Nephron (organoid): ENCODE data around the gene TMC6.
"Not testable (repeated sequence)": the region's sequence is repeated elsewhere in the genome, so short reads cannot be mapped to it uniquely, and the experiment has no call there.

Experiments used
- H3K27ac Mint-ChIP-seq, 3 experiments: 2 replicates each; pipeline ENCODE4 v1.8.0; 2020; ENCODE audit warnings: mixed read lengths in 3 of 3, mild to moderate bottlenecking in 2 of 3, moderate library complexity in 1 of 3
- H3K27me3 Mint-ChIP-seq: 2 replicates; pipeline ENCODE4 v1.8.0; 2021; ENCODE audit warnings: low read depth, mild to moderate bottlenecking, moderate library complexity, mixed read lengths
- H3K36me3 Mint-ChIP-seq: 2 replicates; pipeline ENCODE4 v1.8.0; 2020; ENCODE audit warnings: low read depth, mixed read lengths
- H3K4me1 Mint-ChIP-seq: 2 replicates; pipeline ENCODE4 v1.8.0; 2020; ENCODE audit warnings: mixed read lengths
- H3K4me3 Mint-ChIP-seq, 3 experiments: 2 replicates each; pipeline ENCODE4 v1.8.0; 2020; ENCODE audit warnings: mild to moderate bottlenecking in 3 of 3, mixed read lengths in 3 of 3, moderate library complexity in 2 of 3
- H3K9me3 Mint-ChIP-seq: 2 replicates; pipeline ENCODE4 v1.8.0; 2020; ENCODE audit warnings: mixed read lengths
- TF ChIP-seq, protein P1 (sequence below), 3 experiments: fragments of 200-600 bp; sonication (generic); IDR thresholded peaks; one replicate each; pipeline ENCODE4 v1.5.0; 2021; ENCODE audit warnings: antibody characterized with exemption in 3 of 3; ENCODE audit not compliant: unreplicated experiment in 3 of 3

Gene TMC6

DNA sequence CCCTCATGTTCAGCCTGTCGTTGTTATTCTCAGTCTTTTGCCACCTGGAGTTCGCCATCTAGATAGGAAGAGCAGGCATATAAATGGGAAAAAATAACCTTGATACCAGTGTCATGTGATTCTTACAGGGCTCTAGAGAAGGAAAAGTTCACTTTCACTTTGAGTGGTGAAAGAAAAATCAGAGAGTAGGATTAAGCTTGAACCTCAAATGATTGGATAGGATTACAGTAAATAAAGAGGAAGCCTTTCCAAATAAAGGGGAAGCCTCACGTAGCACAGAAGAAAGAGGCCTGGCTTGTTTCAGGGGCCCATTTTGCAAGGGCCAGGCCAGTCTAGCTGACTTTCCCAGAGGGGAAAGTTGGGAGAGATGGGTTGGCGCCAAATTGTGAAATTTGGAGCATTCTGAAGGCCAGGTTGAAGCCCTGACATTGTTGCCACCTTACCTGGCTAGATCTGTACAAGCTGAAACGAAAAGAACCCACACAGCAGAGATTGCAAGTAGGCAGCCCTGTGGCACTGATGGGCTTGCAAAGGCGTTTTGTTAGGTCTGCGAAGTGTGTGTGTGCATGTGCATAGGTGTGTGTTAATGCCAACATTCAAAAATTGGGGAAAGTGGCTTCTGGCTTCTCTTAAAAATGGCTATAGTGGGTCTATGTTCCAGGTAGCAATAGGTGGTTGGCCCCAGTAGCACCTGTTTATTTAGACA is 38.8 kb downstream of the TMC6 start:
- Mint-ChIP-seq H3K27ac (no peak overlapping the region), H3K4me1 (peaks cover 3% of the 10 kb centered on the region), H3K27me3 (no peaks in the 10 kb centered on the region), H3K36me3 (peaks cover 75% of the 10 kb centered on the region), H3K4me3 (no peak overlapping the region), H3K9me3 (no peaks in the 10 kb centered on the region)
- TF ChIP-seq, protein P1, sequence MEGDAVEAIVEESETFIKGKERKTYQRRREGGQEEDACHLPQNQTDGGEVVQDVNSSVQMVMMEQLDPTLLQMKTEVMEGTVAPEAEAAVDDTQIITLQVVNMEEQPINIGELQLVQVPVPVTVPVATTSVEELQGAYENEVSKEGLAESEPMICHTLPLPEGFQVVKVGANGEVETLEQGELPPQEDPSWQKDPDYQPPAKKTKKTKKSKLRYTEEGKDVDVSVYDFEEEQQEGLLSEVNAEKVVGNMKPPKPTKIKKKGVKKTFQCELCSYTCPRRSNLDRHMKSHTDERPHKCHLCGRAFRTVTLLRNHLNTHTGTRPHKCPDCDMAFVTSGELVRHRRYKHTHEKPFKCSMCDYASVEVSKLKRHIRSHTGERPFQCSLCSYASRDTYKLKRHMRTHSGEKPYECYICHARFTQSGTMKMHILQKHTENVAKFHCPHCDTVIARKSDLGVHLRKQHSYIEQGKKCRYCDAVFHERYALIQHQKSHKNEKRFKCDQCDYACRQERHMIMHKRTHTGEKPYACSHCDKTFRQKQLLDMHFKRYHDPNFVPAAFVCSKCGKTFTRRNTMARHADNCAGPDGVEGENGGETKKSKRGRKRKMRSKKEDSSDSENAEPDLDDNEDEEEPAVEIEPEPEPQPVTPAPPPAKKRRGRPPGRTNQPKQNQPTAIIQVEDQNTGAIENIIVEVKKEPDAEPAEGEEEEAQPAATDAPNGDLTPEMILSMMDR (IDR thresholded peaks at IDR 0.05; ENCODE audit: unreplicated experiment in 3 of 3): no peak

GRCh38 chr17:78088529-78088928 is 40.0 kb downstream of the TMC6 start:
- Mint-ChIP-seq H3K9me3 (no peaks in the 10 kb centered on the region), H3K27ac (no peak overlapping the region), H3K27me3 (no peaks in the 10 kb centered on the region)

DNA sequence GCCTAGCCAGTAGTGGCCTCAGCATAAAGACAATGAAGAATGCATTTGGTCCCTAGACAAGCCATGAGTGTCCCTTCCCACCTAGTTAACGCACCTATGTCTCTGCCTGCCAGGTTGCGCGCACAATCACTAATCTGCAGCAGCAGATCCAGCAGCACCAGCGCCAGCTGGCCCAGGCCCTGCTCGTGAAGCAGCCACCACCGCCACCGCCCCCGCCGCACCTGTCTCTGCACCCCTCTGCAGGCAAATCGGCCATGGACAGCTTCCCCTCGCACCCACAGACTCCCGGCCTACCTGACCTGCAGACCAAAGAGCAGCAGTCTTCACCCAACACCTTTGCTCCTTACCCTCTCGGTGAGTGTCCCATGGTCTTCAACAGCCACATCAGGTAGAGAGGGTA is 41.8 kb downstream of the TMC6 start:
- H3K9me3 Mint-ChIP-seq: no peaks in the 10 kb centered on the region
- TF ChIP-seq, protein P1 (IDR thresholded peaks at IDR 0.05; ENCODE audit: unreplicated experiment in 3 of 3): no peak
- peaks cover 60% of the 10 kb centered on the region for H3K36me3 Mint-ChIP-seq
- H3K4me1 Mint-ChIP-seq: peaks cover 22% of the 10 kb centered on the region
- no peak overlapping the region for H3K4me3 Mint-ChIP-seq
- no peak overlapping the region for H3K27ac Mint-ChIP-seq
- H3K27me3 Mint-ChIP-seq: no peaks in the 10 kb centered on the region

More at GRCh38 chr17:78088529-78088928, 40.0 kb downstream of the TMC6 start:
- Mint-ChIP-seq H3K4me1 (peaks cover 4% of the 10 kb centered on the region), H3K36me3 (peaks cover 68% of the 10 kb centered on the region), H3K4me3 (no peak overlapping the region)
- TF ChIP-seq, protein P1 (IDR thresholded peaks at IDR 0.05; ENCODE audit: unreplicated experiment in 3 of 3): no peak

- Mint-ChIP-seq H3K27ac (peak overlapping the region; percentile 36 to 82 (median 47)), H3K9me3 (no peaks in the 10 kb centered on the region), H3K36me3 (peaks cover 57% of the 10 kb centered on the region), H3K4me1 (peaks cover 31% of the 10 kb centered on the region), H3K27me3 (no peaks in the 10 kb centered on the region), H3K4me3 (peak overlapping the region in 1 of 3 experiments; percentile 19)
- TF ChIP-seq, protein P1 (IDR thresholded peaks at IDR 0.05; ENCODE audit: unreplicated experiment in 3 of 3): no peak
Observed at GRCh38 chr17:78082988-78083387, 45.6 kb downstream of the TMC6 start.

DNA sequence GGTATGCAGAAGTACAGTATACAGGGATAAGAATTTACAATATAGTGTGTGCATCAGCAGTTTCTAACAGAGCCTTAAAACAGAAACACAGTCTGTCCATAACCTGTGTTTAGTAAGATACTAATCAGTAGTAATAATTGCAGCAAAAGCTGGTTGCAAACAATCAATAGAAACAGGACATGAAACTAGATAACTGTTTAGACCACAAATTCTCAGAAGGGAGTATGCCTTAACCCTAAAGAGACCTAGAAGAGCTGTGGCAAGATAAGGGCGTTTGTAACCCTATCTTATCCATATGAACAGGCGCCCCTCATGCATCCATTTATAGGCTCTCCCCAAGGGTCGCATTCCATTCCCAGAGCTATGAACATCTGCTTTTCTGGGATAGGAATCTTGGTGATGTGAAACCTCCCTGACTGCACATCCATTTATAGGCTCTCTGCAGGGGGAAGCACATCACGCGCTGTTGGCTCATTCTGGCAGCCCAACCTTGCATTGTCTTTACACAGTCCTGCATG is 46.1 kb downstream of the TMC6 start:
- H3K27ac Mint-ChIP-seq: peak overlapping the region; percentile 36 to 82 (median 57)
- H3K4me1 Mint-ChIP-seq: peaks cover 31% of the 10 kb centered on the region

DNA sequence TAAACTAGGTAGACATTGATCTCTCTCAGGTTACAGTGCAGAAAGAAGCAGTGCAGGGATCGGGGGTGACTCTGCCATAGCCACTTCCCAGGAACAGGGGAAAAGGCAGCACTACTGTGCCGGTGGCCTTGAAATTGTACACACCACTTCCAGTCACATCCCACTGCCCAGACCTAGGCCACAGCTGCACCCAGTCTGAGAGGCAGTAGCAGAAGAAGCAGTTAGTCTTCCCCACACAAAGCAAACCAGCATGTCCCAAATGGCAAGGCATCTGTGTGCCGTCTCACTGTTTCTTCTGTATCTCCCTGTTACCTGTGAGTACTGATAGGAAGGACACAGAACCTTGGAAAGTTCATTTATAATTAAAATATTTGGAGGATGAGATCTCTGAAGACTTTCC is 47.0 kb downstream of the TMC6 start:
- no peaks in the 10 kb centered on the region for H3K27me3 Mint-ChIP-seq
- H3K4me3 Mint-ChIP-seq: no peak overlapping the region
- peaks cover 55% of the 10 kb centered on the region for H3K36me3 Mint-ChIP-seq
- TF ChIP-seq, protein P1 (IDR thresholded peaks at IDR 0.05; ENCODE audit: unreplicated experiment in 3 of 3): no peak
- H3K27ac Mint-ChIP-seq: peak overlapping the region in 1 of 3 experiments; percentile 36
- peaks cover 31% of the 10 kb centered on the region for H3K4me1 Mint-ChIP-seq
- no peaks in the 10 kb centered on the region for H3K9me3 Mint-ChIP-seq

More for the DNA sequence above, 46.1 kb downstream of the TMC6 start:
- not testable (repeated sequence) for H3K27me3 Mint-ChIP-seq, H3K9me3 Mint-ChIP-seq
- Mint-ChIP-seq H3K36me3 (peaks cover 57% of the 10 kb centered on the region), H3K4me3 (peak overlapping the region in 1 of 3 experiments; percentile 19)
